Kidney epithelial cell (primary cell): ENCODE results near the gene BCORL1. TPM values are rescaled to one million over a fixed set of nuclear protein-coding genes. Genes with fewer than 3 reads are reported as not detected.

Experiments used
- DNase-seq: peaks from one replicate; pipeline ENCODE4 v3.0.0-alpha.2; 2010; ENCODE audit warnings: low read depth
- H3K27me3 ChIP-seq: 2 replicates; pipeline ENCODE4 v1.6.0; 2011; ENCODE audit warnings: low read length; ENCODE audit not compliant: control insufficient read depth, insufficient read depth
- H3K36me3 ChIP-seq: 2 replicates; pipeline ENCODE4 v1.5.1; 2011; ENCODE audit warnings: low read length; ENCODE audit not compliant: control insufficient read depth, insufficient read depth
- H3K4me3 ChIP-seq: 2 replicates; pipeline ENCODE4 v1.5.1; 2011; ENCODE audit warnings: low read depth, mild to moderate bottlenecking, control low read depth, low read length
- total RNA-seq: library from RNA; depleted of rRNA; stranded (reverse); fragments of >200 nt; gene quantifications from 2 replicates; pipeline ENCODE4 v1.2.3, GENCODE V29; 2015
- TF ChIP-seq, protein P1 (sequence below): IDR thresholded peaks from 2 replicates; pipeline ENCODE4 v1.5.1; 2011; ENCODE audit warnings: mild to moderate bottlenecking, moderate library complexity, low read length, control low read depth, inconsistent platforms; ENCODE audit not compliant: insufficient read depth, poor library complexity, severe bottlenecking

The BCORL1 gene
- total RNA-seq, 1 donor from 2014 or later = 4.8 TPM

- H3K4me3 ChIP-seq = no peak overlapping the region
- TF ChIP-seq, protein P1, sequence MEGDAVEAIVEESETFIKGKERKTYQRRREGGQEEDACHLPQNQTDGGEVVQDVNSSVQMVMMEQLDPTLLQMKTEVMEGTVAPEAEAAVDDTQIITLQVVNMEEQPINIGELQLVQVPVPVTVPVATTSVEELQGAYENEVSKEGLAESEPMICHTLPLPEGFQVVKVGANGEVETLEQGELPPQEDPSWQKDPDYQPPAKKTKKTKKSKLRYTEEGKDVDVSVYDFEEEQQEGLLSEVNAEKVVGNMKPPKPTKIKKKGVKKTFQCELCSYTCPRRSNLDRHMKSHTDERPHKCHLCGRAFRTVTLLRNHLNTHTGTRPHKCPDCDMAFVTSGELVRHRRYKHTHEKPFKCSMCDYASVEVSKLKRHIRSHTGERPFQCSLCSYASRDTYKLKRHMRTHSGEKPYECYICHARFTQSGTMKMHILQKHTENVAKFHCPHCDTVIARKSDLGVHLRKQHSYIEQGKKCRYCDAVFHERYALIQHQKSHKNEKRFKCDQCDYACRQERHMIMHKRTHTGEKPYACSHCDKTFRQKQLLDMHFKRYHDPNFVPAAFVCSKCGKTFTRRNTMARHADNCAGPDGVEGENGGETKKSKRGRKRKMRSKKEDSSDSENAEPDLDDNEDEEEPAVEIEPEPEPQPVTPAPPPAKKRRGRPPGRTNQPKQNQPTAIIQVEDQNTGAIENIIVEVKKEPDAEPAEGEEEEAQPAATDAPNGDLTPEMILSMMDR = no peak
These were observed 89.9 kb downstream of the BCORL1 start for GRCh38 chrX:130072345-130072740.

DNA sequence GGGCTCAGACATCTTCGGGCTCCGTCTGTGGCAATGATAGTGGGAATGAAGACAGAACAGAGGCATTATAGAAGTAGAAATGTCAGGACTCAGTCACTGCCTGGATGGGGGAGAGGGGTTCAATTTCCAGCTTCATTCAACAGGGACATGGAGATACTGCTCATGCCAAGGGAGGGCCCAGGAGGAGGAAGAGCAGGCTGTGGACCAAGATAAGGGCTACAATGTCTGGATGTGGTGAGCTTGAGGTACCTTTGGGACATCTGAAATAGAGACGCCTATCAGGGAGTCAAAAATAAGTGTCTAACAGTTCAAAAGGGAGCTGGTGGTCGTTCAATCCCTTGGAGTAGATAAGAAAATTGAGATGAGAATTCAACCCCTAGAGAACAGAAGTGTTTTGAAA is 93.3 kb downstream of the BCORL1 start:
- TF ChIP-seq, protein P1 = no peak
- DNase-seq = no peak

More at GRCh38 chrX:130072345-130072740, 89.9 kb downstream of the BCORL1 start:
- DNase-seq = no peak
- Histone ChIP-seq H3K27me3 (no peaks in the 10 kb centered on the region), H3K36me3 (no peaks in the 10 kb centered on the region)

GRCh38 chrX:130079824-130080406 is 97.5 kb downstream of the BCORL1 start:
- DNase-seq = peak; percentile 9
- TF ChIP-seq, protein P1 = peak; percentile 61

More for the DNA sequence above, 93.3 kb downstream of the BCORL1 start:
- Histone ChIP-seq H3K4me3 (no peak overlapping the region), H3K27me3 (no peaks in the 10 kb centered on the region), H3K36me3 (no peaks in the 10 kb centered on the region)

DNA sequence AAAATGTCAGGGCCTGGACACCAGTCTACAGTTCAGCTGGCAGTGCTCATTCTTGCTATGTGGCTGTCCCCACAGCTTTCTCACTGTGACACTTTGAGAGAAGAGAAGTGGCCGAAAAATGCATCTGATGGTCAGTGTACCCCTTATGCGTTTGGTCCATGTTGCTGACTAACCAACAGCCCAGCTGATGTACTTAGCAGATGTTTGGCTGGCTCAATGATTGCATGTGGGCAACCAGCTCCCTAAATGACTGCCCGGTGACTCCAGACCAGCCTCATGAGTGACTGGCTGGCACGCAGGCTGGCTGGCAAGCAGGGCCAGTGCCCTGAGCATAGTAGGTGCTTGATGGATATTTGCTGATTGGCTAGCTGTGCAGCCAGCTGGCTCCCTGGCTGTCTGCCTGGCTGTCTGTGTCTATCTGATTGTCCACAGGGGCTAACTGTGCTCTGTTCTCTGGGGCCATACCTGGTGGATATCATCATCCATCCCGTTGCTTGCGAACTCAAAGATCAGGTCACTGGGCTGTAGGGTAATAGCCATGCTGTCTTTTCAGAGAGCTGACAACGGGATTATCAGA is 98.4 kb downstream of the BCORL1 start:
- H3K27me3 ChIP-seq = no peaks in the 10 kb centered on the region
- H3K36me3 ChIP-seq = peaks cover 2% of the 10 kb centered on the region
- TF ChIP-seq, protein P1 = no peak
- no peak for DNase-seq
- no peak overlapping the region for H3K4me3 ChIP-seq

More at GRCh38 chrX:130079824-130080406, 97.5 kb downstream of the BCORL1 start:
- Histone ChIP-seq H3K36me3 (peaks cover 2% of the 10 kb centered on the region), H3K27me3 (no peaks in the 10 kb centered on the region), H3K4me3 (no peak overlapping the region)

- H3K4me3 ChIP-seq = no peak overlapping the region
These were observed 99.1 kb downstream of the BCORL1 start for GRCh38 chrX:130081421-130082045.

More at GRCh38 chrX:130081421-130082045, 99.1 kb downstream of the BCORL1 start:
- Histone ChIP-seq H3K36me3 (peaks cover 2% of the 10 kb centered on the region), H3K27me3 (no peaks in the 10 kb centered on the region)
- TF ChIP-seq, protein P1 = no peak
- DNase-seq = no peak
